CD14-positive monocyte (primary cell): ENCODE results near the gene BDNF. TPM values are rescaled to one million over a fixed set of nuclear protein-coding genes. Genes with fewer than 3 reads are reported as not detected.

Source experiments
- DNase-seq, 3 donors: peaks; one replicate each; pipeline ENCODE4 v3.0.0-alpha.2; 2011 to 2022
- H2AFZ ChIP-seq: 2 replicates; pipeline ENCODE4 v1.6.0; 2012; ENCODE audit warnings: mild to moderate bottlenecking, low read depth, low read length, inconsistent platforms; ENCODE audit not compliant: insufficient read depth, poor library complexity, severe bottlenecking
- H3K27ac ChIP-seq, 2 donors: 1 replicate in 1 of 2; 2 replicates in 1 of 2; pipeline ENCODE4 v1.5.1; 2012 to 2013; ENCODE audit warnings: low read length in 2 of 2, control low read depth in 1 of 2, inconsistent platforms in 1 of 2, low read depth in 1 of 2, mild to moderate bottlenecking in 1 of 2
- H3K27me3 ChIP-seq, 2 donors: one replicate each; pipeline versions ENCODE4 v1.6.0 to v1.6.1; 2011 to 2013; ENCODE audit warnings: low read length in 2 of 2; ENCODE audit not compliant: control insufficient read depth in 2 of 2, insufficient read depth in 2 of 2
- H3K36me3 ChIP-seq, 2 donors: replicated peaks in 1 of 2; 1 replicate in 1 of 2; 2 replicates in 1 of 2; pipeline versions ENCODE4 v1.5.1 to v1.6.1; 2012 to 2013; ENCODE audit warnings: low read length in 2 of 2, control low read depth in 1 of 2, inconsistent platforms in 1 of 2, mild to moderate bottlenecking in 1 of 2; ENCODE audit not compliant: insufficient read depth in 2 of 2, control insufficient read depth in 1 of 2
- H3K4me1 ChIP-seq, 2 donors: 1 replicate in 1 of 2; 2 replicates in 1 of 2; pipeline versions ENCODE4 v1.5.1 to v1.6.1; 2012 to 2013; ENCODE audit warnings: low read length in 2 of 2, control low read depth in 1 of 2, inconsistent platforms in 1 of 2, mild to moderate bottlenecking in 1 of 2, moderate library complexity in 1 of 2; ENCODE audit not compliant: insufficient read depth in 2 of 2, control insufficient read depth in 1 of 2
- H3K4me2 ChIP-seq: replicated peaks from 2 replicates; pipeline ENCODE3; 2012; ENCODE audit warnings: low read length, moderate library complexity, mild to moderate bottlenecking; ENCODE audit not compliant: poor library complexity, severe bottlenecking; ENCODE audit errors: extremely low read depth
- H3K4me3 ChIP-seq, 3 experiments: fragments of 200-600 bp in 1 of 3; sonication (generic) in 1 of 3; replicated peaks in 1 of 3; 1 replicate in 2 of 3; 2 replicates in 1 of 3; pipeline ENCODE4 v1.5.1; 2011 to 2013; ENCODE audit warnings: low read length in 3 of 3, mild to moderate bottlenecking in 3 of 3, control low read depth in 2 of 3, low read depth in 2 of 3, inconsistent platforms in 1 of 3, moderate library complexity in 1 of 3
- H3K79me2 ChIP-seq: 2 replicates; pipeline ENCODE4 v1.6.0; 2012; ENCODE audit warnings: mild to moderate bottlenecking, control low read depth, inconsistent platforms, low read length, moderate library complexity; ENCODE audit not compliant: insufficient read depth
- H3K9ac ChIP-seq: 2 replicates; pipeline ENCODE4 v1.6.0; 2017; ENCODE audit warnings: low read length, mild to moderate bottlenecking; ENCODE audit not compliant: insufficient read depth, poor library complexity, severe bottlenecking
- H3K9me3 ChIP-seq, 2 donors: replicated peaks in 1 of 2; 1 replicate in 1 of 2; 2 replicates in 1 of 2; pipeline versions ENCODE4 v1.5.1 to v1.6.1; 2012 to 2013; ENCODE audit warnings: low read length in 2 of 2, control low read depth in 1 of 2; ENCODE audit not compliant: control insufficient read depth in 1 of 2, insufficient read depth in 1 of 2
- H4K20me1 ChIP-seq: 2 replicates; pipeline ENCODE4 v1.6.0; 2012; ENCODE audit warnings: mild to moderate bottlenecking, low read length, control low read depth, moderate library complexity; ENCODE audit not compliant: insufficient read depth
- H3K27ac Mint-ChIP-seq, 7 donors: one replicate each; pipeline ENCODE4 v1.8.0; 2020; ENCODE audit warnings: mild to moderate bottlenecking in 7 of 7, mixed read lengths in 7 of 7, moderate library complexity in 6 of 7, inconsistent platforms in 2 of 7
- H3K27me3 Mint-ChIP-seq, 3 donors: one replicate each; pipeline ENCODE4 v1.8.0; 2021 to 2022; ENCODE audit warnings: low read depth in 3 of 3, mild to moderate bottlenecking in 3 of 3, mixed read lengths in 3 of 3, moderate library complexity in 3 of 3, inconsistent platforms in 1 of 3
- H3K36me3 Mint-ChIP-seq, 2 donors: one replicate each; pipeline ENCODE4 v1.8.0; 2020; ENCODE audit warnings: mixed read lengths in 2 of 2, inconsistent platforms in 1 of 2, mild to moderate bottlenecking in 1 of 2
- H3K4me1 Mint-ChIP-seq: one replicate; pipeline ENCODE4 v1.8.0; 2020; ENCODE audit warnings: mild to moderate bottlenecking, mixed read lengths
- H3K4me3 Mint-ChIP-seq, 2 donors: one replicate each; pipeline ENCODE4 v1.8.0; 2020; ENCODE audit warnings: mild to moderate bottlenecking in 2 of 2, mixed read lengths in 2 of 2, moderate library complexity in 1 of 2
- H3K9me3 Mint-ChIP-seq, 7 donors: one replicate each; pipeline ENCODE4 v1.8.0; 2020 to 2022; ENCODE audit warnings: mixed read lengths in 7 of 7, mild to moderate bottlenecking in 6 of 7, moderate library complexity in 6 of 7, inconsistent platforms in 2 of 7
- CTCF ChIP-seq: fragments of 200-600 bp; IDR thresholded peaks from one replicate; pipeline ENCODE4 v1.8.0; 2022; ENCODE audit warnings: antibody characterized with exemption, mild to moderate bottlenecking
- WGBS: methylation state at CpG from one replicate; pipeline ENCODE4 v1.1.5; 2013; ENCODE audit warnings: missing lambda C conversion rate; ENCODE audit not compliant: insufficient coverage; 5-methylcytosine and 5-hydroxymethylcytosine counted together
- intact Hi-C, 2 donors: fragments of 100-400 bp; cut with micrococcal nuclease; formaldehyde crosslinking; loops; one replicate each; pipeline versions ENCODE4 v1.15.0 to v1.15.1; 2023
- polyA plus RNA-seq, 3 donors: library from polyadenylated mRNA; depleted of rRNA in 1 of 3; unstranded in 2 of 3; stranded (reverse) in 1 of 3; fragments of 300-500 nt in 2 of 3; fragments of >200 nt in 1 of 3; fragmentation: Illumina TruSeq in 2 of 3; gene quantifications; 1 replicate in 2 of 3; 2 replicates in 1 of 3; pipeline ENCODE4 v1.2.3, GENCODE V29; 2012 to 2021

Gene BDNF
- polyA plus RNA-seq, 3 donors: not detected

GRCh38 chr11:27615833-27616232 is 84.4 kb downstream of the BDNF start:
- Histone ChIP-seq H3K27me3 (no peaks in the 10 kb centered on the region), H3K4me2 (no peak overlapping the region), H3K36me3 (no peaks in the 10 kb centered on the region), H3K79me2 (no peaks in the 10 kb centered on the region), H3K9me3 (no peaks in the 10 kb centered on the region), H3K4me3 (no peak overlapping the region), H2AFZ (no peak overlapping the region), H3K4me1 (no peaks in the 10 kb centered on the region), H3K9ac (no peak overlapping the region), H4K20me1 (no peaks in the 10 kb centered on the region), H3K27ac (no peak overlapping the region)
- WGBS: no CpG with 5 or more reads among the region's 5 CpGs
- Mint-ChIP-seq H3K4me1 (no peaks in the 10 kb centered on the region), H3K27ac (no peak overlapping the region), H3K36me3 (no peaks in the 10 kb centered on the region), H3K27me3 (peaks cover 0 to 3% (median 2%) of the 10 kb centered on the region in 3 donors), H3K4me3 (no peak overlapping the region), H3K9me3 (peaks cover 0 to 8% (median 0%) of the 10 kb centered on the region in 7 donors)
- no peak for DNase-seq
- intact Hi-C loops: no loop called here
- TF ChIP-seq CTCF: no peak

- Histone ChIP-seq H3K4me2 (no peak overlapping the region), H3K4me3 (no peak overlapping the region), H3K79me2 (no peaks in the 10 kb centered on the region), H3K27ac (no peak overlapping the region), H2AFZ (no peak overlapping the region), H3K9ac (no peak overlapping the region), H3K4me1 (no peaks in the 10 kb centered on the region), H3K36me3 (no peaks in the 10 kb centered on the region), H4K20me1 (no peaks in the 10 kb centered on the region), H3K9me3 (no peaks in the 10 kb centered on the region), H3K27me3 (no peaks in the 10 kb centered on the region)
- no peaks in the 10 kb centered on the region for H3K4me1 Mint-ChIP-seq
- no peak overlapping the region for H3K27ac Mint-ChIP-seq
- H3K4me3 Mint-ChIP-seq: no peak overlapping the region
- peaks cover 0 to 3% (median 2%) of the 10 kb centered on the region in 3 donors for H3K27me3 Mint-ChIP-seq
- DNase-seq: no peak
- intact Hi-C loops: no loop called here
- TF ChIP-seq CTCF: no peak
- H3K36me3 Mint-ChIP-seq: no peaks in the 10 kb centered on the region
- peaks cover 0 to 8% (median 0%) of the 10 kb centered on the region in 7 donors for H3K9me3 Mint-ChIP-seq
These were observed 86.2 kb downstream of the BDNF start for GRCh38 chr11:27614092-27614491.
